CD4-positive, alpha-beta T cell (primary cell): ENCODE data around the gene CADM1. TPM values are rescaled to one million over a fixed set of nuclear protein-coding genes. Genes with fewer than 3 reads are reported as not detected.

Experiments
- ATAC-seq: fragments of 200-7000 bp; cut with Tn5 transposase; one replicate; pipeline ENCODE4 v1.10.0; 2022; ENCODE audit warnings: mild to moderate bottlenecking; ENCODE audit not compliant: poor library complexity
- CTCF ChIA-PET: fragments of 350-600 bp; sonication (Branson Sonifier 250); formaldehyde crosslinking; loops from one replicate; lab custom pipeline; 2021; ENCODE audit warnings: antibody characterized with exemption, inconsistent platforms; lab: Charles Lee
- POLR2A ChIA-PET: fragments of 350-600 bp; sonication (Branson Sonifier 250); formaldehyde crosslinking; loops from one replicate; lab custom pipeline; 2021; ENCODE audit warnings: antibody characterized with exemption, inconsistent platforms; lab: Charles Lee
- DNase-seq, 14 experiments: peaks; one replicate each; pipeline ENCODE4 v3.0.0-alpha.2; 2013 to 2020; ENCODE audit warnings: mixed read lengths in 2 of 14
- H3K27ac ChIP-seq, 2 donors: one replicate each; pipeline versions ENCODE4 v1.5.1 to v1.7.0; 2013; ENCODE audit warnings: low read length in 2 of 2, low read depth in 1 of 2, mild to moderate bottlenecking in 1 of 2
- H3K27me3 ChIP-seq, 2 experiments: 1 replicate in 1 of 2; 2 replicates in 1 of 2; pipeline versions ENCODE4 v1.6.1 to v1.7.0; 2013; ENCODE audit warnings: low read length in 2 of 2, control low read depth in 1 of 2, mild to moderate bottlenecking in 1 of 2, moderate library complexity in 1 of 2; ENCODE audit not compliant: insufficient read depth in 2 of 2, control insufficient read depth in 1 of 2
- H3K36me3 ChIP-seq: one replicate; pipeline ENCODE4 v1.6.1; 2013; ENCODE audit warnings: low read length, control low read depth; ENCODE audit not compliant: insufficient read depth
- H3K4me1 ChIP-seq: one replicate; pipeline ENCODE4 v1.6.1; 2013; ENCODE audit warnings: low read length, control low read depth; ENCODE audit not compliant: insufficient read depth
- H3K4me3 ChIP-seq: one replicate; pipeline ENCODE4 v1.5.1; 2013; ENCODE audit warnings: mild to moderate bottlenecking, low read length, moderate library complexity
- H3K9me3 ChIP-seq, 2 experiments: 1 replicate in 1 of 2; 2 replicates in 1 of 2; pipeline versions ENCODE4 v1.6.1 to v1.7.0; 2013; ENCODE audit warnings: low read length in 2 of 2, mild to moderate bottlenecking in 2 of 2, control low read depth in 1 of 2, moderate library complexity in 1 of 2; ENCODE audit not compliant: control insufficient read depth in 1 of 2, insufficient read depth in 1 of 2
- H3K27ac Mint-ChIP-seq: one replicate; pipeline ENCODE4 v1.8.0; 2020; ENCODE audit warnings: mixed read lengths
- H3K27me3 Mint-ChIP-seq: one replicate; pipeline ENCODE4 v1.8.0; 2021; ENCODE audit warnings: mixed read lengths
- H3K36me3 Mint-ChIP-seq: one replicate; pipeline ENCODE4 v1.8.0; 2021; ENCODE audit warnings: low read depth, mixed read lengths
- H3K4me1 Mint-ChIP-seq: one replicate; pipeline ENCODE4 v1.8.0; 2021; ENCODE audit warnings: low read depth, mixed read lengths
- H3K4me3 Mint-ChIP-seq: one replicate; pipeline ENCODE4 v1.8.0; 2020; ENCODE audit warnings: mild to moderate bottlenecking, mixed read lengths
- H3K9me3 Mint-ChIP-seq: one replicate; pipeline ENCODE4 v1.8.0; 2020; ENCODE audit warnings: mixed read lengths
- CTCF ChIP-seq: fragments of 200-600 bp; IDR thresholded peaks from one replicate; pipeline ENCODE4 v1.8.0; 2022; ENCODE audit warnings: antibody characterized with exemption, mild to moderate bottlenecking
- intact Hi-C, 2 experiments: fragments of 100-400 bp; cut with DNase I in 1 of 2; cut with micrococcal nuclease in 1 of 2; formaldehyde crosslinking; loops; one replicate each; pipeline versions ENCODE4 v1.15.1 to v1.9.0; 2023 to 2025; cut with DNase I, micrococcal nuclease
- total RNA-seq, 174 experiments: library from RNA in 2 of 174; stranded (reverse) in 2 of 174; gene quantifications; one replicate each; pipeline ENCODE4 v1.2.3 and lab custom pipeline; 2021 to 2026

Gene CADM1
- total RNA-seq, 2 experiments from 2014 or later = 1.1 to 1.4 TPM

- H3K4me3 Mint-ChIP-seq = no peak overlapping the region
- H3K27me3 Mint-ChIP-seq = peaks cover 10% of the 10 kb centered on the region
Measured at GRCh38 chr11:115345361-115345760, 158.9 kb downstream of the CADM1 start.

GRCh38 chr11:115344846-115345245 lies 159.4 kb downstream of the CADM1 start:
- H3K27ac ChIP-seq = no peak overlapping the region
- no peaks in the 10 kb centered on the region for H3K4me1 ChIP-seq
- no peaks in the 10 kb centered on the region for H3K36me3 ChIP-seq
- H3K27me3 ChIP-seq = no peaks in the 10 kb centered on the region
- ATAC-seq (no peak), DNase-seq (no peak)
- no peak overlapping the region for H3K4me3 Mint-ChIP-seq
- H3K4me1 Mint-ChIP-seq = no peaks in the 10 kb centered on the region
- no peak overlapping the region for H3K27ac Mint-ChIP-seq
- intact Hi-C loops = no loop called here
- no peaks in the 10 kb centered on the region for H3K9me3 ChIP-seq
- TF ChIP-seq CTCF = no peak
- H3K4me3 ChIP-seq = no peak overlapping the region
- ChIA-PET CTCF (no interaction called here), POLR2A (no interaction called here)
- no peaks in the 10 kb centered on the region for H3K36me3 Mint-ChIP-seq
- H3K27me3 Mint-ChIP-seq = peaks cover 6% of the 10 kb centered on the region
- no peaks in the 10 kb centered on the region for H3K9me3 Mint-ChIP-seq

More at GRCh38 chr11:115345361-115345760, 158.9 kb downstream of the CADM1 start:
- H3K36me3 Mint-ChIP-seq = no peaks in the 10 kb centered on the region
- no peak for TF ChIP-seq CTCF
- H3K4me1 Mint-ChIP-seq = no peaks in the 10 kb centered on the region
- Histone ChIP-seq H3K4me3 (no peak overlapping the region), H3K4me1 (no peaks in the 10 kb centered on the region), H3K27ac (no peak overlapping the region), H3K27me3 (no peaks in the 10 kb centered on the region), H3K9me3 (no peaks in the 10 kb centered on the region), H3K36me3 (no peaks in the 10 kb centered on the region)
- no peak for DNase-seq
- intact Hi-C loops = no loop called here
- POLR2A ChIA-PET = interaction anchor here (0.6 kb wide), 1 partner anchor 16 kb away, joined by 3 read pairs; no protein-coding TSS in a partner anchor
- no peak overlapping the region for H3K27ac Mint-ChIP-seq
- no peak for ATAC-seq
- H3K9me3 Mint-ChIP-seq = no peaks in the 10 kb centered on the region
- CTCF ChIA-PET = no interaction called here

GRCh38 chr11:115342142-115342541 lies 162.1 kb downstream of the CADM1 start:
- no peak overlapping the region for H3K27ac Mint-ChIP-seq

More at GRCh38 chr11:115342142-115342541, 162.1 kb downstream of the CADM1 start:
- Histone ChIP-seq H3K36me3 (no peaks in the 10 kb centered on the region), H3K27ac (no peak overlapping the region), H3K4me1 (no peaks in the 10 kb centered on the region), H3K27me3 (no peaks in the 10 kb centered on the region), H3K9me3 (no peaks in the 10 kb centered on the region), H3K4me3 (no peak overlapping the region)
- no peaks in the 10 kb centered on the region for H3K4me1 Mint-ChIP-seq
- DNase-seq = no peak
- intact Hi-C loops = no loop called here
- ChIA-PET CTCF (no interaction called here), POLR2A (no interaction called here)
- H3K27me3 Mint-ChIP-seq = peaks cover 6% of the 10 kb centered on the region
- H3K4me3 Mint-ChIP-seq = no peak overlapping the region
- ATAC-seq = no peak
- no peaks in the 10 kb centered on the region for H3K9me3 Mint-ChIP-seq
- no peaks in the 10 kb centered on the region for H3K36me3 Mint-ChIP-seq
- TF ChIP-seq CTCF = no peak
